Fibroblast of lung (primary cell): ENCODE data around the gene FNDC3B. TPM values are rescaled to one million over a fixed set of nuclear protein-coding genes. Genes with fewer than 3 reads are reported as not detected.

Experiments used
- DNase-seq, 2 donors: peaks; one replicate each; pipeline versions ENCODE4 v3.0.0 to v3.0.0-alpha.2; 2010; ENCODE audit warnings: low read depth in 2 of 2
- H2AFZ ChIP-seq: 2 replicates; pipeline ENCODE4 v1.5.1; 2012; ENCODE audit warnings: low read length, control low read depth, inconsistent platforms
- H3K27ac ChIP-seq: 2 replicates; pipeline ENCODE4 v1.5.1; 2011; ENCODE audit warnings: low read length, control low read depth; ENCODE audit not compliant: insufficient read depth
- H3K27me3 ChIP-seq: 2 replicates; pipeline ENCODE4 v1.5.1; 2011; ENCODE audit warnings: mild to moderate bottlenecking, low read length; ENCODE audit not compliant: control insufficient read depth, insufficient read depth
- H3K36me3 ChIP-seq: 2 replicates; pipeline ENCODE4 v1.5.1; 2011; ENCODE audit warnings: low read length; ENCODE audit not compliant: control insufficient read depth, insufficient read depth
- H3K4me1 ChIP-seq: 2 replicates; pipeline ENCODE4 v1.5.1; 2011; ENCODE audit warnings: low read length; ENCODE audit not compliant: control insufficient read depth, insufficient read depth; ENCODE audit errors: extremely low read depth
- H3K4me2 ChIP-seq: 2 replicates; pipeline ENCODE4 v1.5.1; 2011; ENCODE audit warnings: low read length, control low read depth; ENCODE audit not compliant: insufficient read depth; ENCODE audit errors: extremely low read depth
- H3K4me3 ChIP-seq, 4 experiments: fragments of 200-600 bp in 1 of 4; sonication (generic) in 1 of 4; replicated peaks in 1 of 4; 2 replicates each; pipeline ENCODE4 v1.5.1; 2011 to 2016; ENCODE audit warnings: low read length in 4 of 4, low read depth in 3 of 4, mild to moderate bottlenecking in 3 of 4, control low read depth in 2 of 4, inconsistent platforms in 1 of 4, mixed read lengths in 1 of 4; ENCODE audit not compliant: insufficient read depth in 1 of 4; ENCODE audit errors: control extremely low read depth in 1 of 4
- H3K79me2 ChIP-seq: 2 replicates; pipeline ENCODE4 v1.5.1; 2012; ENCODE audit warnings: mild to moderate bottlenecking, low read length, inconsistent platforms; ENCODE audit not compliant: control insufficient read depth, insufficient read depth
- H3K9ac ChIP-seq: 2 replicates; pipeline ENCODE4 v1.5.1; 2011; ENCODE audit warnings: mild to moderate bottlenecking, low read length, control low read depth; ENCODE audit not compliant: insufficient read depth
- H3K9me3 ChIP-seq: 2 replicates; pipeline ENCODE4 v1.5.1; 2012; ENCODE audit warnings: low read depth, low read length; ENCODE audit not compliant: control insufficient read depth, insufficient read depth
- H4K20me1 ChIP-seq: 2 replicates; pipeline ENCODE4 v1.5.1; 2011; ENCODE audit warnings: low read length; ENCODE audit not compliant: control insufficient read depth, insufficient read depth; ENCODE audit errors: extremely low read depth
- EZH2 ChIP-seq: IDR thresholded peaks from 2 replicates; pipeline ENCODE4 v1.5.1; 2012; ENCODE audit warnings: low read length, control low read depth, mild to moderate bottlenecking; ENCODE audit errors: missing control alignments
- polyA plus RNA-seq, 2 donors: library from polyadenylated mRNA; depleted of rRNA in 1 of 2; stranded (reverse) in 1 of 2; unstranded in 1 of 2; fragments of >200 nt; gene quantifications; 2 replicates each; pipeline ENCODE4 v1.2.1, GENCODE V29; 2011 to 2012; ENCODE audit warnings: missing spikeins in 1 of 2
- total RNA-seq: library from RNA; depleted of rRNA; stranded (reverse); fragments of >200 nt; gene quantifications from 2 replicates; pipeline ENCODE4 v1.2.1, GENCODE V29; 2014
- TF ChIP-seq, protein P1 (sequence below), 2 donors: IDR thresholded peaks in 1 of 2; conservative IDR thresholded peaks in 1 of 2; 1 replicate in 1 of 2; 2 replicates in 1 of 2; pipeline ENCODE4 v1.5.1; 2011 to 2012; ENCODE audit warnings: low read length in 2 of 2, control low read depth in 1 of 2, inconsistent platforms in 1 of 2, low read depth in 1 of 2, mild to moderate bottlenecking in 1 of 2

FNDC3B gene
- total and polyA plus RNA-seq, 2 donors (not counting 1 experiment from before 2014, with no cell fraction given): 26.1 to 76.8 TPM

DNA sequence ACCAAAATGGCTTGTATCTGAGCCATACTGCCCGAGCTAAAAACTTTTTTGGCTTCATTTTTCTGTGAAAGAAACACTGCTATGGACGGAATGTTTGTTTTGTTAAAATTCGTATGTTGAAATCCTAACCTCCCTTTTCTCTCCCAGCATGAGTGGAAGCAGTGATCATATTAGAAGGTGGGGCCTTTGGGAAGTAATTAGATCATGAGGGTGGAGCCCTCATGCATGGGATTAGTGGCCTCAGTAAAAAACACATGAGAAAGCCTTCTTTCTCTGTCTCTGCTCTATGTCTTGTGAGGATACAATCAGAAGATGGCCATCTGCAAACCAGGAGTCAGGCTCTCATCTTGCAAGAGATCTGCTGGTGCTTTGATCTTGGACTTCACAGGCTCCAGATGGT lies 7.4 kb upstream of the FNDC3B start:
- TF ChIP-seq, protein P1, sequence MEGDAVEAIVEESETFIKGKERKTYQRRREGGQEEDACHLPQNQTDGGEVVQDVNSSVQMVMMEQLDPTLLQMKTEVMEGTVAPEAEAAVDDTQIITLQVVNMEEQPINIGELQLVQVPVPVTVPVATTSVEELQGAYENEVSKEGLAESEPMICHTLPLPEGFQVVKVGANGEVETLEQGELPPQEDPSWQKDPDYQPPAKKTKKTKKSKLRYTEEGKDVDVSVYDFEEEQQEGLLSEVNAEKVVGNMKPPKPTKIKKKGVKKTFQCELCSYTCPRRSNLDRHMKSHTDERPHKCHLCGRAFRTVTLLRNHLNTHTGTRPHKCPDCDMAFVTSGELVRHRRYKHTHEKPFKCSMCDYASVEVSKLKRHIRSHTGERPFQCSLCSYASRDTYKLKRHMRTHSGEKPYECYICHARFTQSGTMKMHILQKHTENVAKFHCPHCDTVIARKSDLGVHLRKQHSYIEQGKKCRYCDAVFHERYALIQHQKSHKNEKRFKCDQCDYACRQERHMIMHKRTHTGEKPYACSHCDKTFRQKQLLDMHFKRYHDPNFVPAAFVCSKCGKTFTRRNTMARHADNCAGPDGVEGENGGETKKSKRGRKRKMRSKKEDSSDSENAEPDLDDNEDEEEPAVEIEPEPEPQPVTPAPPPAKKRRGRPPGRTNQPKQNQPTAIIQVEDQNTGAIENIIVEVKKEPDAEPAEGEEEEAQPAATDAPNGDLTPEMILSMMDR (conservative IDR thresholded peaks at IDR 0.05 in 1 of 2, IDR thresholded peaks at IDR 0.05 in 1 of 2; ENCODE audit: low read depth in 1 of 2, low read length in 2 of 2): no peak
- no peak for TF ChIP-seq EZH2
- no peak overlapping the region for H3K4me2 ChIP-seq
- peak in 1 of 2 donors; percentile 62 for DNase-seq

DNA sequence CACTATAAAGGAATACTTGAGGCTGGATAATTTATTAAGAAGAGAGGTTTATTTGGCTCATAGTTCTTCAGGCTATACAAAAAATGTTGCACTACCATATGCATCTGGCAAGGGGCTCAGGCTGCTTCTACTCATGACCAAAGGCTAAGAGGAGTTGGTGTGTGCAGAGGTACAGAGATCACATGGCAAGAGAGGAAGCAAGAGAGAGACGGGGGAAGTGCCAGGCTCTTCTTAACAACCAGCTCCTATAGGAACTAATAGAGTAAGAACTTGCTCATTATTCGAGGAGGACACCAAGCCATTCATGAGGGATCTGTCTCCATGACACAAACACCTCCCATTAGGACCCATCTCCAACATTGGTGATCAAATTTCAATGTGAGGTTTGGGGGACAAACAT lies 6.0 kb upstream of the FNDC3B start:
- Histone ChIP-seq H2AFZ (no peak overlapping the region), H3K79me2 (no peaks in the 10 kb centered on the region), H3K27ac (no peak overlapping the region), H3K9me3 (no peaks in the 10 kb centered on the region), H3K4me2 (no peak overlapping the region), H3K9ac (no peak overlapping the region), H4K20me1 (no peaks in the 10 kb centered on the region), H3K4me1 (no peaks in the 10 kb centered on the region), H3K27me3 (no peaks in the 10 kb centered on the region), H3K36me3 (no peaks in the 10 kb centered on the region), H3K4me3 (no peak overlapping the region)
- DNase-seq: no peak
- no peak for TF ChIP-seq EZH2
- TF ChIP-seq, protein P1 (conservative IDR thresholded peaks at IDR 0.05 in 1 of 2, IDR thresholded peaks at IDR 0.05 in 1 of 2; ENCODE audit: low read depth in 1 of 2, low read length in 2 of 2): no peak

More for the DNA sequence above, 7.4 kb upstream of the FNDC3B start:
- Histone ChIP-seq H3K79me2 (no peaks in the 10 kb centered on the region), H3K36me3 (no peaks in the 10 kb centered on the region), H4K20me1 (no peaks in the 10 kb centered on the region), H2AFZ (no peak overlapping the region), H3K27me3 (no peaks in the 10 kb centered on the region), H3K9ac (no peak overlapping the region), H3K4me3 (no peak overlapping the region), H3K9me3 (no peaks in the 10 kb centered on the region), H3K27ac (no peak overlapping the region), H3K4me1 (no peaks in the 10 kb centered on the region)

DNA sequence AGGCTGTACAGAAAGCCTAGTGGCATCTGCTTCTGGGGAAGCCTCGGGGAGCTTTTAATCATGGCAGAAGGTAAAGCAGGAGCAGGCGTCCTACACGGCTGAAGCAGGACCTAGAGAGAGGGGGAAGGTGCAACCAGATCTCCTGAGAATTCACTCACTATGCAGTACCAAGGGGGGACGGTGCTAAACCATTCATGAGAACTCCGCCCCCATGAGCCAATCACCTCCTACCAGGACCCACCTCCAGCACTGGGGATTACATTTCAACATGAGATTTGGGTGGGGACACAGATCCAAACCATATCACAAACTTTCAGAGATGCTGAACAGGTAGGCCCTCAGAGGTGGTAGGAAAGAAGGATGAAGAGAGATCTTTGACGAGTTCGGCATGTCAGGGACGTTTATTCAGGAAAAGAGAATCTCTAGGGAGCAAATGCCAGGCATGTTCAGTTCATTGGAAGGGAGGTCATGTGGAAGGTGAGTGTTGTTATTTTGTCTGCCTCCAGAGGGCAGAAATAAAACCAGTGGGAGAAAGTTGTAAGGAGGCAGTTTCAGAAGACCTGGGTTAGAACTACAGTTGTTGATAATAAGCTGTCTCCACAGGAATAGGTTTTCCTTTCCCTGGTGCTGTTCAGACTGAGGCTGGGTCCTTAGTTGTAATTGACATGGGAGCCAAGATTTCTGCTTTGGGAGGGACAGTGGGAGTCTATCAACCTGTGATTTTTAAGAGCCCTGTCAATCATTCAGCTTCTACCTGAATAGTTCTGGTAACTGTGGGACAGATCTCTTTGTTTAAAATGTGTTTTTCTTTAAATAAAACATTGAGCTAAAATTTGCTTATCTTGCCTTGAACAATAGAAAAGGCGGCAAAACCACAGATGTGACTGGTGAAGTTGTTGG lies 4.3 kb upstream of the FNDC3B start:
- Histone ChIP-seq H2AFZ (no peak overlapping the region), H3K36me3 (no peaks in the 10 kb centered on the region), H3K9me3 (no peaks in the 10 kb centered on the region), H3K27me3 (no peaks in the 10 kb centered on the region), H3K79me2 (peaks cover 6% of the 10 kb centered on the region), H3K9ac (no peak overlapping the region), H3K27ac (no peak overlapping the region), H3K4me2 (no peak overlapping the region), H3K4me1 (peaks cover 6% of the 10 kb centered on the region), H4K20me1 (no peaks in the 10 kb centered on the region), H3K4me3 (no peak overlapping the region)
- TF ChIP-seq EZH2: no peak
- TF ChIP-seq, protein P1 (conservative IDR thresholded peaks at IDR 0.05 in 1 of 2, IDR thresholded peaks at IDR 0.05 in 1 of 2; ENCODE audit: low read depth in 1 of 2, low read length in 2 of 2): peak; percentile 33 to 38
- no peak for DNase-seq
